ENCODE data around the gene ATP9A.

The ATP9A gene

DNA sequence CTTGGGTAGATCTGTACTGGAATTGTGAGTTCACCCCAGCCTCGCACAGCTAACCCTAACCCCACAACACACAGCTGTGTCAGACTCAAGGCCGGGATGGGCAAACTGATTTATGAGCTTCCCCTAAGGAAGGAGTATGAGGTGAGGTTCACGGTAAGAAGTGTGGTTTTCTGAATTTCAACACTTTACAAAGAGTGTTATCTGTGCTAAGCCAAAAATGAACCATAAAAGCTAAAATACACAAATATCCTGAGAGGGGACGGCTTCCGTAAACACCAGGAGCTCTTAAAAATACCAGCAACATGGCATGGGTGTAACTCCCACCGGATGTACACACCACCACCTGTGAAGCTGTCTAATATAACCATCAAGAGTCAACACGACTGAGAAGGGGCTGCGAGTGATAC, 101.2 kb downstream of the ATP9A start:
- H3K4me1 ChIP-seq (ENCODE audit: low read depth, poor library complexity, severe bottlenecking), result no peaks in the 10 kb centered on the region
- no peak overlapping the region for H3K4me3 ChIP-seq (IDR thresholded peaks at IDR 0.05; ENCODE audit: insufficient read depth, low read depth, low read length)
- no peak overlapping the region for H3K27ac ChIP-seq
- H3K27me3 ChIP-seq (ENCODE audit: insufficient read depth, low read depth), result no peaks in the 10 kb centered on the region
- H3K4me2 ChIP-seq, result no peak overlapping the region
- H3K9ac ChIP-seq, result no peak overlapping the region
- no peaks in the 10 kb centered on the region for H3K79me2 ChIP-seq (ENCODE audit: insufficient read depth, low read depth)
- TF ChIP-seq, protein P1, sequence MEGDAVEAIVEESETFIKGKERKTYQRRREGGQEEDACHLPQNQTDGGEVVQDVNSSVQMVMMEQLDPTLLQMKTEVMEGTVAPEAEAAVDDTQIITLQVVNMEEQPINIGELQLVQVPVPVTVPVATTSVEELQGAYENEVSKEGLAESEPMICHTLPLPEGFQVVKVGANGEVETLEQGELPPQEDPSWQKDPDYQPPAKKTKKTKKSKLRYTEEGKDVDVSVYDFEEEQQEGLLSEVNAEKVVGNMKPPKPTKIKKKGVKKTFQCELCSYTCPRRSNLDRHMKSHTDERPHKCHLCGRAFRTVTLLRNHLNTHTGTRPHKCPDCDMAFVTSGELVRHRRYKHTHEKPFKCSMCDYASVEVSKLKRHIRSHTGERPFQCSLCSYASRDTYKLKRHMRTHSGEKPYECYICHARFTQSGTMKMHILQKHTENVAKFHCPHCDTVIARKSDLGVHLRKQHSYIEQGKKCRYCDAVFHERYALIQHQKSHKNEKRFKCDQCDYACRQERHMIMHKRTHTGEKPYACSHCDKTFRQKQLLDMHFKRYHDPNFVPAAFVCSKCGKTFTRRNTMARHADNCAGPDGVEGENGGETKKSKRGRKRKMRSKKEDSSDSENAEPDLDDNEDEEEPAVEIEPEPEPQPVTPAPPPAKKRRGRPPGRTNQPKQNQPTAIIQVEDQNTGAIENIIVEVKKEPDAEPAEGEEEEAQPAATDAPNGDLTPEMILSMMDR (conservative IDR thresholded peaks at IDR 0.05; ENCODE audit: low read depth, low read length), result no peak
- H3K36me3 ChIP-seq (ENCODE audit: insufficient read depth), result no peaks in the 10 kb centered on the region
- H4K20me1 ChIP-seq (ENCODE audit: insufficient read depth), result no peaks in the 10 kb centered on the region
- no peak overlapping the region for H2AFZ ChIP-seq (ENCODE audit: low read depth)

DNA sequence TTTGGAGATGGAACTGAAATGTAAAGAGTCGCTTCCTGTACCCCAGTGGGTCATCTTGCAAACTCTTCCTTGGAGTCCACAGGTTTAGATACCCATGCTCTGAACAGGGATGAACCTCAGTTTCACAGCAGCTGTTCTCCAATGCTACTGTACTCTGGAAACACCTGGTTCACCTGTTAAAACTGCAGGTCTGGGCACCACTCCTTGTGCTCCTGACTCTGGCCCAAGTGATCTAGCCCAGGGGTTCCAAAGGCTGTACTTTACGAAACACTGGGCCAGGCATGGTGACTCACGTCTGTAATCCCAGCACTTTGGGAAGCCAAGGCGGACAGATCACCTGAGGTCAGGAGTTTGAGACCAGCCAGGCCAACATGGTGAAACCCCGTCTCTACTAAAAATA, 102.1 kb downstream of the ATP9A start:
- Histone ChIP-seq H3K27ac (no peak overlapping the region), H3K4me1 (ENCODE audit: low read depth, poor library complexity, severe bottlenecking) (no peaks in the 10 kb centered on the region), H3K36me3 (ENCODE audit: insufficient read depth) (no peaks in the 10 kb centered on the region), H3K27me3 (ENCODE audit: insufficient read depth, low read depth) (no peaks in the 10 kb centered on the region), H3K9ac (no peak overlapping the region), H3K79me2 (ENCODE audit: insufficient read depth, low read depth) (no peaks in the 10 kb centered on the region), H4K20me1 (ENCODE audit: insufficient read depth) (no peaks in the 10 kb centered on the region), H3K4me3 (IDR thresholded peaks at IDR 0.05; ENCODE audit: insufficient read depth, low read depth, low read length) (no peak overlapping the region), H3K4me2 (no peak overlapping the region), H2AFZ (ENCODE audit: low read depth) (no peak overlapping the region)
- TF ChIP-seq, protein P1 (conservative IDR thresholded peaks at IDR 0.05; ENCODE audit: low read depth, low read length), result no peak

DNA sequence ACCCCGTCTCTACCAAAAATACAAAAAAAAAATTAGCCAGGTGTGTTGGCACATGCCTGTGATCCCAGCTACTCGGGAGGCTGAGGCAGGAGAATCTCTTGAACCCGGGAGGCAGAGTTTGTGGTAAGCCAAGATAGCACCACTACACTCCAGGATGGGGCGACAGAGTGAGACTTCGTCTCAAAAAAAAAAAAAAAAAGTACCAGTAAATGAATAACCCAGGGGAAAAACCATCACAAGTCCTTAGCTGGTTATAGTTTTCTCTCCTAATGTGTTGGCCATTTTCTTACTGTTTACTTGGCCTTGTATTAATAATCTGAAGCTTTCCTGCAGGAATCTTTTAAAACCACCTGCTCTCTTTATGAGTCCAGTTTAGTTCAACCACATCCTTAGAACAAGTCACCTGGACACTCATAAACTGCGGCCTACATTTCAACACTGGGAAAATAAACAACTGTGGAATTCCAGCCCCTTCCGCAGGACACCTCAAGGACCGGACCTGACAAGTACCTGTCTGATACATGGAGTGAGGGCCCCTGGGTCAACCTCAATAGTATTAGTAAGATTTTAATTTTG, 102.6 kb downstream of the ATP9A start:
- no peaks in the 10 kb centered on the region for H3K4me1 ChIP-seq (ENCODE audit: low read depth, poor library complexity, severe bottlenecking)

DNA sequence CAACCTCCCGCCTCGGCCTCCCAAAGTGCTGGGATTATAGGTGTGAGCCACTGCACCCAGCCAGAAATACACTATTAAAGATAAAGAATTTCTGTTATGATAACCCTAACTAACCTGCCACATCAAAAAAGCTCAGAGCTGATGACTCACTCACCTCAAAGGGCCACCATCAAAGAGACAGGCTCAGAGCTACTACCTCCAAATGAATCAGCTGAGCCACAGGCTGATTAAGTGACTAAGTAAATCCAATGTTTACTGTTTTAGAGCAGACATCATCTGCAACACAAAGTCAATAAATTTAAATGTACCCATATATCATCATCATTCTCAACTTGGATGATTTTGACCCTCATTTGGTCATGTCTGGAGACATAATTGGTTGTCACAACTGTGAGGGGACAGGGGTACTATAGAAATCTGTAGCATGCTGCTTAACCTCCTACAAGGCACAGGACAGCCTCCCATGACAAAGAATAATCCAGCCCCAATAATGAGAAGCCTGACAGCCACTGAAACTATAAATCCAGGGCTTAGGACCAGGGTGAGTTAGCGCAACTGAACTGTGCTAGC, 106.5 kb downstream of the ATP9A start:
- Histone ChIP-seq H4K20me1 (ENCODE audit: insufficient read depth) (no peaks in the 10 kb centered on the region), H3K9ac (no peak overlapping the region), H3K27me3 (ENCODE audit: insufficient read depth, low read depth) (no peaks in the 10 kb centered on the region), H3K36me3 (ENCODE audit: insufficient read depth) (no peaks in the 10 kb centered on the region), H3K79me2 (ENCODE audit: insufficient read depth, low read depth) (no peaks in the 10 kb centered on the region), H2AFZ (ENCODE audit: low read depth) (no peak overlapping the region), H3K27ac (no peak overlapping the region), H3K4me2 (no peak overlapping the region), H3K4me1 (ENCODE audit: low read depth, poor library complexity, severe bottlenecking) (no peaks in the 10 kb centered on the region), H3K4me3 (IDR thresholded peaks at IDR 0.05; ENCODE audit: insufficient read depth, low read depth, low read length) (no peak overlapping the region)
- TF ChIP-seq, protein P1 (conservative IDR thresholded peaks at IDR 0.05; ENCODE audit: low read depth, low read length), result no peak

More for the DNA sequence above, 102.6 kb downstream of the ATP9A start:
- Histone ChIP-seq H3K36me3 (ENCODE audit: insufficient read depth) (no peaks in the 10 kb centered on the region), H3K4me3 (IDR thresholded peaks at IDR 0.05; ENCODE audit: insufficient read depth, low read depth, low read length) (no peak overlapping the region), H2AFZ (ENCODE audit: low read depth) (no peak overlapping the region), H3K4me2 (no peak overlapping the region), H4K20me1 (ENCODE audit: insufficient read depth) (no peaks in the 10 kb centered on the region), H3K27me3 (ENCODE audit: insufficient read depth, low read depth) (no peaks in the 10 kb centered on the region), H3K27ac (no peak overlapping the region), H3K79me2 (ENCODE audit: insufficient read depth, low read depth) (no peaks in the 10 kb centered on the region), H3K9ac (no peak overlapping the region)
- TF ChIP-seq, protein P1 (conservative IDR thresholded peaks at IDR 0.05; ENCODE audit: low read depth, low read length), result no peak

Data from KMS-11 (cell line).